ENCODE data around the gene ATRIP.
"Not testable (repeated sequence)": the region's sequence is repeated elsewhere in the genome, so short reads cannot be mapped to it uniquely, and the experiment has no call there.

The ATRIP gene

GRCh38 chr3:48446425-48447193 is at the start of gene ATRIP:
Gene ATRIP (plus strand): TSS chr3:48446737. CDS start chr3:48446846, 109 bp downstream.
- H3K4me1 Mint-ChIP-seq (ENCODE audit: low read depth), result peaks cover 41% of the 10 kb centered on the region
- peaks cover 6% of the 10 kb centered on the region for H3K36me3 Mint-ChIP-seq
- H3K27me3 Mint-ChIP-seq, result no peaks in the 10 kb centered on the region
- peak within 1 kb of the TSS; percentile 94 for H3K4me3 Mint-ChIP-seq
- peak within 1 kb of the TSS; percentile 91 for H3K27ac Mint-ChIP-seq
- no peaks in the 10 kb centered on the region for H3K9me3 Mint-ChIP-seq (ENCODE audit: low read depth)

DNA sequence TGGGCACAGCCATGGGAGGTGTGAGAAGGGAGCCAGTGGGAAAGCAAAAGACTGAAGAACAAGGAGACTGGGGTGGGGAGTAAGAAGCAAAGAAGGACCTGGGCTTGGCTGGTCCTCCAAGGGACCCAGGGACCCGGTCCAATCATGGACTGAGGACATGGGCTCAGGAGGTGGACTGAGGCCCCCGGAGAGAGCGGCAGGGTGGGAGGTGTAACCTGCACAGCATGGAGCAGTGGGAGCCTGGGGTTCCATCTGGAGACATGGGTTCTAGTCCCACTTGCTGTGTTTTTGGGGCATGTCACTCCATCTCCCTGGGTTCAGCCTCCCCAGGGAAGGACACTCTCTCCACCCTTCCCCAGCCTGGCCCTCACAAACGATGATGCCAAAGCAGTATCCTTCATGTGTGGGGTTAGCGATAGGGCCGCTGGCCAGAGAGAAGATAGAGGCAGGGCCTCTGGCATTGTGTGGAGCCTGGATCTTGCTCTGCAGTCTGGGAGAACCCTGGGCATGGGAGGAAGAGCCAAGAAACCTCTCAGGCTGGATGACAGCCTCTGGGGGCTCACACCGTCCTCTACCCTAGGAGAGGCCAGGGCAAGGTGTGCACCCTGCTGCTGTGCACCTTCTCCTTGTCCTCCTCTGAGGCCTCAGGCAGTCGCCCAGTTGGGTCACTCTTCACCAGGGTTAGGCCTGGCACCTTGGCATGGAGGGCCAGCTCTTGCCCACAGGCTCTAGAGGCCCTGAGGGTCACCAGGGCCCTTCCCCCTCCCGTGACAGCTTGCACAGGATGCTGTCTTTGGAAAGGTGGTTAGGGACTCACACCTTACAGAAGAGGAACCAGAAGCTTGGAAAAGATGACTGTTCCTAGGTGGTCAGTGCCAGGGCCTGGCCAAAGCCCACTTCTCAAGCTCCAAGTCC is 48.5 kb upstream of the ATRIP start:
- peaks cover 2% of the 10 kb centered on the region for H3K36me3 Mint-ChIP-seq
- H3K9me3 Mint-ChIP-seq (ENCODE audit: low read depth), result no peaks in the 10 kb centered on the region
- H3K4me3 Mint-ChIP-seq, result no peak overlapping the region
- H3K4me1 Mint-ChIP-seq (ENCODE audit: low read depth), result no peaks in the 10 kb centered on the region
- no peak overlapping the region for H3K27ac Mint-ChIP-seq
- peaks cover 5% of the 10 kb centered on the region for H3K27me3 Mint-ChIP-seq

DNA sequence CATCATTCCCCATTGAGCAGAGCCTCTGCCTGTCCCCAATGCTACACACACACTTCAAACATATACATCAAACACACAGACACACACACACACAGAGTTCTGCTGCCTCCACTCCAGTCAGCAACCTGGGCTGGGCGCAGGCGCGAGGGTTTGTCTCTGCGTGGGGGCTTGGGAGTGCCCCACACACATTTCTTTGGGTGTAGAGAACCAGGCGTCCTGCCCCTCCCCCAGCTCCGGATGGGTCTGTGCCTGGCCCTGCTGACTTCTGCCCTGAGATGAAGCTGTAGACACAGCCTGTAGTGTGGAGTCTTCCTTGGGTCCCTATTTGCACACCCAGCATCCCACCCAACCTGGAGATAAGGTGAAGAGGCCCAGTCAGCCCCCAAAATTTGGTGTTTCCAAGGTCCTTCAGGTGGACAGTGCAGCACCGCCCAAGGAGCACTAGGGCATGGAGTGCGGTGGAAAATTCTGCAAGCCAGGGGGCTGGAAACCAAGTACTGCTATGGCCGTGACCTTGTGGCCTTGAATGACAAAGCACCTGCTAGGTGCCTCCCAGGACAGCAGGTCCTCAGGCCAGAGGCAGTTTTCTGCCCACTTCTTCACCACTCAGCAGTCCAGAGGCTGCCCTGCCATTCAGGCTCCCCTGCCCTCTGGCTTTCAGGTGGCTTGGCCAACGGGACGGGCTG is 47.7 kb upstream of the ATRIP start:
- Mint-ChIP-seq H3K4me1 (ENCODE audit: low read depth) (no peaks in the 10 kb centered on the region), H3K4me3 (no peak overlapping the region), H3K27me3 (peaks cover 3% of the 10 kb centered on the region), H3K27ac (no peak overlapping the region), H3K36me3 (peaks cover 2% of the 10 kb centered on the region), H3K9me3 (ENCODE audit: low read depth) (no peaks in the 10 kb centered on the region)

DNA sequence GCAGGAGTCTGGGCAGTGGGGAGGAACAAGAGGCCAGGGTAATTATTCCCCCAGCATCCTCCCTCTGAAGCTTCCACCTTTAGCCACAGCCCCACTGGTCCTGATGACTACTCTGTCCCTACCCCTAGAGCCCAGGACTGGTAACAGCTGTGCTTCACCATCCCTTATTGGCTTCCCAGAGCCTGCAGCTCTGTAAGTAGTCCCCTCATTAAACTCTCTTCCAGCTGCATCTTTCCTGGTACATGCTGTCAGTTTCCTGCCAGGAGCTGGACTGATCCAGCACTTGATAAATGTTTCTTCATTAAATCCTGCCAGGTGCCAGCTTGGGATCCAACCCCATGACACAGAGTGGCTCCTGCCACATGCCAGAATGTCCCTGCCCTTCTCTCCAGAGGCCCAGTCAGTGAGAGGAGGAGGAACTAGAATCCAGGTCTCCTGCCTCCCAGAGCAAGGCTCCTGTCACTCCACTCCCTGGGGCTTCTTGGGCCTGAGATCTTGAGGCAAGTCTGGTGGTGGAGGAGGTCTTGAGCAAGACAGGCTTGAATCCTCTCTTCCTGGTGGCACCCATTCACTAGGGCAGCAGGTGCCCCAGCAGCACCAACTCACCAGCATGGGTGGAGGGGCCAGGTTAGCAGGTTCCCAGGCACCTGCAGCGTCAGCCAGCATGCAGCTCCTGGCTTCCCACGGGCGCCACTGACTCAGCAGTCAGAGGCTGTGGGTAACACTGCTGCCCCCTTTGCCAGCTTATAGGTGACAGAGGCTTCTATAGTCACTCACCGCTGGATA is 47.0 kb upstream of the ATRIP start:
- Mint-ChIP-seq H3K9me3 (ENCODE audit: low read depth) (no peaks in the 10 kb centered on the region), H3K36me3 (peaks cover 2% of the 10 kb centered on the region), H3K4me3 (no peak overlapping the region), H3K27ac (no peak overlapping the region), H3K4me1 (ENCODE audit: low read depth) (no peaks in the 10 kb centered on the region), H3K27me3 (peaks cover 3% of the 10 kb centered on the region)

DNA sequence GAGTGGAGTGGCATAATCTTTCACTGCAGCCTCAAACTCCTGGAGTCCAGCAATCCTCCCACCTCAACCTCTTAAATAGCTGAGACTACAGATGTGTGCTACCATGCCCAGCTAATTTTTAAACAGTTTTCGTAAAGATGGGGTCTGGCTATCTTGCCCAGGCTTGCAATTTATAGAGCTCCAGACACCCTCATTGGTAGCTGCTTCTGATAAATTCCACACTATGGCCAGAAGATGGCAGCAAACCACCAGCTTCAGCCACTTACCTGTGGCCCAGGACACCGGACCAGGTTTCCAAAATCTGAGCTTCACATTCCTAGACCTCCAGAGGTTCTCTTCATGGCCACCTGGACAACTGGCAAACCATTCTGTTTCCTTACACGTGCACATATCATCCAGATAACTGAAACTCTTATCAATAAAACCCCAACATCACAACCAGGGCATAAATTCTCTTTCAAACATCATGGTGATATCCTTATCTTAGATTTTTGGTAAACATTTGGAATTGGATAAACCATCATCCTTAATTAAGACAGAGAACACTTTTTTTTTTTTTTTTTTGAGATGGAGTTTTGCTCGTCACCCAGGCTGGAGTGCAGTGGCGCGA is 45.6 kb upstream of the ATRIP start:
- no peaks in the 10 kb centered on the region for H3K36me3 Mint-ChIP-seq
- H3K27me3 Mint-ChIP-seq, result peaks cover under 1% of the 10 kb centered on the region
- H3K9me3 Mint-ChIP-seq (ENCODE audit: low read depth), result no peaks in the 10 kb centered on the region
- no peak overlapping the region for H3K4me3 Mint-ChIP-seq
- no peak overlapping the region for H3K27ac Mint-ChIP-seq
- no peaks in the 10 kb centered on the region for H3K4me1 Mint-ChIP-seq (ENCODE audit: low read depth)

- H3K27me3 Mint-ChIP-seq; H3K9me3 Mint-ChIP-seq (ENCODE audit: low read depth); H3K4me1 Mint-ChIP-seq (ENCODE audit: low read depth); H3K36me3 Mint-ChIP-seq; H3K4me3 Mint-ChIP-seq; H3K27ac Mint-ChIP-seq: not testable (repeated sequence)
These were observed 45.1 kb upstream of the ATRIP start for GRCh38 chr3:48401434-48401901.

DNA sequence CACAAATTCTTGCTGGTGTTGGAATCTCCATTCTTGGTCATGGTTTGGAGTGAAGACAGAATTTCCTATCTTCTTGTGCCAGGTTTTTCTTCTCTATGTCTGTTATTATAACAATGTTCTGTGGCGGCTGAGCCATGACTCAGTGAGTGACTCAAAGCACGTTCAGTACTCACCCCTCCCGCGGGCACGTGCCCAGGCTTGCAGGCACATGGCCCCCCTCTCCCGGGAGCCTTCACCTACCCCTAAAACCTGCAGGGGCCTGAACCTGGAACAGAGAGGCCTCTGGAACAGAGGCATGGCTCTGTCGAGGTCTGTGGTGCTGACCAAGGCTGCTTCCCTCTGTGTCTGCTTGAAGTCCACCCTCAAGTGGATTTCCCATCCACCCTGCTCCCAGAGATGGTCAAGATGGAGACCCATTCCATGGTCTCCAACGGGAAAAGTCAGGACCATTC is 44.2 kb upstream of the ATRIP start:
- Mint-ChIP-seq H3K9me3 (ENCODE audit: low read depth) (no peaks in the 10 kb centered on the region), H3K27me3 (no peaks in the 10 kb centered on the region), H3K4me3 (no peak overlapping the region), H3K4me1 (ENCODE audit: low read depth) (no peaks in the 10 kb centered on the region), H3K27ac (no peak overlapping the region), H3K36me3 (no peaks in the 10 kb centered on the region)

DNA sequence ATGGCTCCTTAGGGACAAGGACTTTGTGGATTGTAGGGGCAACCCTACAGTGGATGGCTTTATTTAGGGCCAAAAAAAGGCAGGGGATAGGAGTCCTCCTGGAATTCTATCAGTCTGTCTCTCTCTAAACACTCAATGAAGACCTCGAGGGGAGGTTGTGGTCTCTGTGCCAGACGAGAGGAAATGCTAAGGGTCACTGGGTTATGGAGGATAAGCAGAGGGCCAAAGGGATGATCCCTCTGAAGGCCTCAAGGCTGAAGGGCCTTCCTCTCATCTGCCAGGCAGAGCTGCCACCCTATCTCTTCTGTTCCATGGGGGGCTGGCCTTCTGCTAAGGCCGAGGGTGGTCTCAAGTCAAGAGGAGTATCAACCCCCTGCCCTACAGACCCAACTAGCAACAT is 43.6 kb upstream of the ATRIP start:
- Mint-ChIP-seq H3K4me1 (ENCODE audit: low read depth) (no peaks in the 10 kb centered on the region), H3K36me3 (no peaks in the 10 kb centered on the region), H3K27ac (no peak overlapping the region), H3K4me3 (no peak overlapping the region), H3K27me3 (no peaks in the 10 kb centered on the region), H3K9me3 (ENCODE audit: low read depth) (no peaks in the 10 kb centered on the region)

GRCh38 chr3:48403533-48404439 is 42.8 kb upstream of the ATRIP start:
- no peaks in the 10 kb centered on the region for H3K9me3 Mint-ChIP-seq (ENCODE audit: low read depth)
- no peaks in the 10 kb centered on the region for H3K36me3 Mint-ChIP-seq
- no peak overlapping the region for H3K27ac Mint-ChIP-seq
- H3K4me3 Mint-ChIP-seq, result no peak overlapping the region
- H3K4me1 Mint-ChIP-seq (ENCODE audit: low read depth), result no peaks in the 10 kb centered on the region
- no peaks in the 10 kb centered on the region for H3K27me3 Mint-ChIP-seq

DNA sequence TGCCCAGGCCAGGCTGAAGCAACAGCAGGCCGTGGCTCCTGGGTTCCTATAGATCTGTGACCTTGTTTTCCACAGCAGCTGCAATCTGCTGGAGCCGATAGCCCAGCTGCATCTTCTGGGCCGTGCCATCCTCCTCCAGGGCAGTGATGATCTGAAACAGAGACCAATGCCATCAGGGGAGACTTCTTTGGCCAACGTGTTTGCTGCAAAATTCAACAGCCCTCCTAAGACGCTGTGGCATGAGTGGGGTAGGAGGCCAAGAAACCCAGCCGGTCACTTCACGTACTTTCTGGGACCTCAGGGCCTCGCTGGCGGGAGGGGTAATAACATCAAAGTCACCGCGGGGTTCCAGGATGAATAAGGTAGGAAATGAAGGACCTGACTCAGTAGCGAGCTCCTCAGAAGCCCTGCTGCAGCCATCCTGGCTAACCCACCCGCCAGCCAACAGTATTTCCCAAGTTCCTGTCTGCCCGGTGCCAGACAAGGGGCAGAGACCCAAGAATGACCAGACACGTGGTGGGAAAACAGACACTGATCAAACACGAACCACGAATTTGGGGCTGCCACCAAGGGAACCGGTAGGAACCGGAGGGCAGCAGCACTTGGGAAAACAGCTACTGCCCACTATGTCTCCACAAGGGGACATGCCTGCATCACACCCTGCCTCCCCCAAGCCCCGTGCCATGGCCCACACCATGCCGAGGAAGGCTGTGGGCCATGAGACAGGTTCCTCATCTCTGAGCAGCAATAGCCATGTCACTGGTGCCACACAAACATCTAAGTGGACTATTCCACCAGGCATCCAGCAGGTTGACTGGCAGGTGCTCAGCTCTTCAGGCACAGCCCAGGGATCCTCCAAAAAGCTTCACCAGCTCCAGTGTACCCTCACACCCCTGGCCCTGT is 41.8 kb upstream of the ATRIP start:
- no peaks in the 10 kb centered on the region for H3K4me1 Mint-ChIP-seq (ENCODE audit: low read depth)
- no peaks in the 10 kb centered on the region for H3K36me3 Mint-ChIP-seq
- H3K4me3 Mint-ChIP-seq, result no peak overlapping the region
- H3K27me3 Mint-ChIP-seq, result no peaks in the 10 kb centered on the region
- no peak overlapping the region for H3K27ac Mint-ChIP-seq
- H3K9me3 Mint-ChIP-seq (ENCODE audit: low read depth), result no peaks in the 10 kb centered on the region

GRCh38 chr3:48405343-48405881 is 41.1 kb upstream of the ATRIP start:
- no peaks in the 10 kb centered on the region for H3K27me3 Mint-ChIP-seq
- no peaks in the 10 kb centered on the region for H3K4me1 Mint-ChIP-seq (ENCODE audit: low read depth)
- no peaks in the 10 kb centered on the region for H3K9me3 Mint-ChIP-seq (ENCODE audit: low read depth)
- H3K36me3 Mint-ChIP-seq, result no peaks in the 10 kb centered on the region
- H3K27ac Mint-ChIP-seq, result no peak overlapping the region
- H3K4me3 Mint-ChIP-seq, result no peak overlapping the region

DNA sequence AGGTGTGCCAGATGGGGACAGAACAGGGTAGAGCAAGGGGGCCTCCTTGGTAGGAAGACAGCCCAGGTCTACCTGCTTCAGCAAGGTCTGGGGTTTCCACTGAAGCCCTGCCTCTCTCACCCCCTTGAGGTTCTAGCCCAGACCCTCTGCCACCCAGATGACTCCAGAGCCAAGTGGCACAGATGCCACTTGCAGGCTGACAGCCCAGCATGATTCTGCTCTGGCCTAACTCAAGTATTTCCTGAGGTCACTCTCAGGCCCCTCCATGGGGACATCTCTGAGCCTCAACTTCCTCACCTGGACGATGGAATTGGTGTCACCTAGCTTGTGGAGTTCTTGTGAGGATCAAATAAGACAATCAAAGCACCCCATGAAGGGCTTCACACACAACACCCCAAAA is 40.6 kb upstream of the ATRIP start:
- no peak overlapping the region for H3K4me3 Mint-ChIP-seq
- H3K9me3 Mint-ChIP-seq (ENCODE audit: low read depth), result no peaks in the 10 kb centered on the region
- no peaks in the 10 kb centered on the region for H3K36me3 Mint-ChIP-seq
- H3K27ac Mint-ChIP-seq, result no peak overlapping the region
- no peaks in the 10 kb centered on the region for H3K4me1 Mint-ChIP-seq (ENCODE audit: low read depth)
- H3K27me3 Mint-ChIP-seq, result no peaks in the 10 kb centered on the region

Data from activated naive CD8-positive, alpha-beta T cell (primary cell).